GM12891 (cell line): ENCODE results near the gene C3orf62.
"Not testable (repeated sequence)": the region's sequence is repeated elsewhere in the genome, so short reads cannot be mapped to it uniquely, and the experiment has no call there.

ENCODE experiments used
- DNase-seq: peaks from one replicate; pipeline ENCODE4 v3.0.0; 2011; ENCODE audit warnings: low spot score; ENCODE audit not compliant: insufficient read length
- FAIRE-seq: peaks from 2 replicates; lab custom pipeline; 2011; peaks lifted over from hg19 to GRCh38; lab: Jason Lieb, UNC
- PAX5 ChIP-seq: IDR thresholded peaks from 2 replicates; pipeline ENCODE4 v1.6.1; 2011; ENCODE audit warnings: low read length, moderate library complexity, mild to moderate bottlenecking; ENCODE audit not compliant: insufficient read depth, severe bottlenecking
- POLR2A ChIP-seq: IDR thresholded peaks from 2 replicates; pipeline ENCODE4 v1.6.1; 2011; ENCODE audit warnings: low read depth, low read length, control low read depth
- POLR2AphosphoS5 ChIP-seq: IDR thresholded peaks from 2 replicates; pipeline ENCODE4 v1.6.1; 2011; ENCODE audit warnings: low read depth, low read length, control low read depth
- POU2F2 ChIP-seq: IDR thresholded peaks from 2 replicates; pipeline ENCODE4 v1.6.1; 2011; ENCODE audit warnings: low read depth, mild to moderate bottlenecking, control low read depth, low read length, moderate library complexity
- SPI1 ChIP-seq: IDR thresholded peaks from 2 replicates; pipeline ENCODE4 v1.6.1; 2011; ENCODE audit warnings: low read depth, low read length, control low read depth
- TAF1 ChIP-seq: IDR thresholded peaks from 2 replicates; pipeline ENCODE4 v1.6.1; 2011; ENCODE audit warnings: low read depth, low read length, control low read depth

Gene C3orf62

GRCh38 chr3:49248840-49249227 is 28.2 kb downstream of the C3orf62 start:
- FAIRE-seq (no peak), DNase-seq (no peak)
- TF ChIP-seq TAF1 (no peak), PAX5 (no peak)

GRCh38 chr3:49244581-49245205 is 32.3 kb downstream of the C3orf62 start:
- TF ChIP-seq POU2F2 = no peak
- no peak for TF ChIP-seq POLR2A
- TF ChIP-seq PAX5 = no peak
- no peak for TF ChIP-seq TAF1
- FAIRE-seq (peak; percentile 9), DNase-seq (no peak)

DNA sequence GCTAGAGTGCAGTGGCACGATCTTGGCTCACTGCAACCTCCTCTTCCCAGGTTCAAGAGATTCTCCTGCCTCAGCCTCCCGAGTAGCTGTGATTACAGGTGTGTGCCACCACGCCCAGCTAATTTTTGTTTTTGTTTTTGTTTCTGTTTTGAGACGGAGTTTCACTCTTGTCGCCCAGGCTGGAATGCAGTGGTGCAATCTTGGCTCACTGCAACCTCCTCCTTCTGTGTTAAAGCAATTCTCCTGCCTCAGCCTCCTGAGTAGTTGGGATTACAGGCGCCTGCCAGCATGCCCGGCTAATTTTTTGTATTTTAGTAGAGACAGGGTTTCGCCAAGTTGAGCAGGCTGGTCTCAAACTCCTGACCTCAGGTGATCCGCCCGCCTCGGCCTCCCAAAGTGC is 36.9 kb downstream of the C3orf62 start:
- DNase-seq, FAIRE-seq: not testable (repeated sequence)

GRCh38 chr3:49238274-49239127 is 38.5 kb downstream of the C3orf62 start:
- FAIRE-seq (peak; percentile 33), DNase-seq (no peak)
- TF ChIP-seq SPI1 = 0 out of 2 replicates have a peak, but pooled peaks have one; percentile 12
- TF ChIP-seq POLR2AphosphoS5 = no peak

DNA sequence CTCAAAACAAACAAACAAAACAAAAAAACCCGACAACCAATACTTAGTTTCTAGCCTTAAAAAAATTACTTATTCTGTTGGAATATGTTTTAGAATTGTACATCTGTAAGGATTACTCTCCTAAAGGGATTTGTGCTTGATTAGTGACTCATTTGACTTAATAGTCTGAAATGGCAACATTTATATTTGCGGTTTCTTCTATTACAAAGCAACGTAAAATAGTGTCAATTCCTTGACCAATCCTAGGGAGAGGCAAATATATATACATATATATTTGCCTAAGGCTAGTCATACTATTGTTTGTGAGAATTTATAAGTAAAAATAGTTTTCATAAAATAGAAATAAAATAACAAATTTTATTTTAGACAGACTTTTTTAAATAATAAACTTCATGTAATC is 39.7 kb downstream of the C3orf62 start:
- no peak for FAIRE-seq
- no peak for DNase-seq
- no peak for TF ChIP-seq SPI1
- TF ChIP-seq TAF1 = no peak
- TF ChIP-seq POU2F2 = no peak
- TF ChIP-seq POLR2AphosphoS5 = no peak
- no peak for TF ChIP-seq PAX5
- no peak for TF ChIP-seq POLR2A

- TF ChIP-seq PAX5 (no peak), SPI1 (no peak), POLR2A (no peak), TAF1 (no peak), POLR2AphosphoS5 (no peak), POU2F2 (no peak)
- FAIRE-seq (no peak), DNase-seq (no peak)
Measured at GRCh38 chr3:49236226-49236625, 40.8 kb downstream of the C3orf62 start.

GRCh38 chr3:49228817-49229216 is 48.2 kb downstream of the C3orf62 start:
- not testable (repeated sequence) for FAIRE-seq

GRCh38 chr3:49222002-49222401 is 55.0 kb downstream of the C3orf62 start:
- DNase-seq (no peak), FAIRE-seq (no peak)
- TF ChIP-seq TAF1 (no peak), POLR2A (no peak), SPI1 (no peak), PAX5 (no peak), POLR2AphosphoS5 (no peak)

More at GRCh38 chr3:49228817-49229216, 48.2 kb downstream of the C3orf62 start:
- DNase-seq = not testable (repeated sequence)

GRCh38 chr3:49220985-49221563 is 56.0 kb downstream of the C3orf62 start:
- not testable (repeated sequence) for FAIRE-seq, DNase-seq

DNA sequence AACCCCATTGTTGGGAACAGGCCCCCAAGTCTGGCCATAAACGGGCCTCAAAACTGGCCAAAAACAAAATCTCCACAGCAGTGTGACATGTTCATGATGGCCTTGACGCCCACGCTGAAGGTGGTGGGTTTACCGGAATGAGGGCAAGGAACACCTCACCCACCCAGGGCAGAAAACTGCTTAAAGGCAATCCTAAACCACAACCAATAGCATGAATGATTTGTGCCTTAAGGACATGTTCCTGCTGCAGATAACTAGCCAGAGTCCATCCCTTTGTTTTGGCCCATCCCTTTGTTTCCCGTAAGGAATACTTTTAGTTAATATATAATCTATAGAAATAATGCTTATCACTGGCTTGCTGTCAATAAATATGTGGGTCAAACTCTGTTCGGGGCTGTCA is 57.9 kb downstream of the C3orf62 start:
- DNase-seq (no peak), FAIRE-seq (no peak)
- TF ChIP-seq TAF1 (no peak), POLR2A (no peak), SPI1 (no peak), POU2F2 (no peak), POLR2AphosphoS5 (no peak), PAX5 (no peak)
